Astrocyte (in vitro differentiated cells and primary cell): Measurements from ENCODE around the gene ACSL1. TPM values are rescaled to one million over a fixed set of nuclear protein-coding genes. Genes with fewer than 3 reads are reported as not detected.

Source experiments
- DNase-seq: peaks from one replicate; pipeline ENCODE4 v3.0.0-alpha.2; 2010; ENCODE audit warnings: low read depth
- FAIRE-seq: peaks from 2 replicates; lab custom pipeline; 2011; peaks lifted over from hg19 to GRCh38; lab: Jason Lieb, UNC
- H2AFZ ChIP-seq: 2 replicates; pipeline ENCODE4 v1.6.0; 2012; ENCODE audit warnings: low read depth, low read length, inconsistent platforms
- H3K27ac ChIP-seq: 2 replicates; pipeline ENCODE4 v1.5.1; 2011; ENCODE audit warnings: low read depth, low read length, inconsistent platforms
- H3K27me3 ChIP-seq: 2 replicates; pipeline ENCODE4 v1.6.0; 2011; ENCODE audit warnings: low read length, inconsistent platforms; ENCODE audit not compliant: insufficient read depth
- H3K36me3 ChIP-seq: 2 replicates; pipeline ENCODE4 v1.5.1; 2011; ENCODE audit warnings: low read length, inconsistent platforms; ENCODE audit not compliant: insufficient read depth
- H3K4me1 ChIP-seq: 2 replicates; pipeline ENCODE4 v1.5.1; 2011; ENCODE audit warnings: low read length, inconsistent platforms; ENCODE audit not compliant: insufficient read depth
- H3K4me2 ChIP-seq: 2 replicates; pipeline ENCODE4 v1.6.0; 2012; ENCODE audit warnings: low read length, inconsistent platforms
- H3K4me3 ChIP-seq: 2 replicates; pipeline ENCODE4 v1.5.1; 2011; ENCODE audit warnings: low read depth, mild to moderate bottlenecking, low read length, inconsistent platforms; ENCODE audit not compliant: insufficient read depth
- H3K79me2 ChIP-seq: 2 replicates; pipeline ENCODE4 v1.6.0; 2012; ENCODE audit warnings: mild to moderate bottlenecking, low read length, inconsistent platforms; ENCODE audit not compliant: insufficient read depth
- H3K9ac ChIP-seq: 2 replicates; pipeline ENCODE4 v1.6.0; 2012; ENCODE audit warnings: mild to moderate bottlenecking, low read length, inconsistent platforms
- H3K9me3 ChIP-seq: 2 replicates; pipeline ENCODE4 v1.5.1; 2012; ENCODE audit warnings: low read depth, mild to moderate bottlenecking, low read length, inconsistent platforms; ENCODE audit not compliant: insufficient read depth
- H4K20me1 ChIP-seq: 2 replicates; pipeline ENCODE4 v1.6.0; 2012; ENCODE audit warnings: low read length, inconsistent platforms; ENCODE audit not compliant: insufficient read depth
- H3K27ac Mint-ChIP-seq: one replicate; pipeline ENCODE4 v1.8.0; 2021; ENCODE audit warnings: mild to moderate bottlenecking, mixed read lengths; ENCODE audit not compliant: unreplicated experiment
- H3K27me3 Mint-ChIP-seq: one replicate; pipeline ENCODE4 v1.8.0; 2021; ENCODE audit warnings: low read depth, mixed read lengths; ENCODE audit not compliant: unreplicated experiment
- H3K36me3 Mint-ChIP-seq: one replicate; pipeline ENCODE4 v1.8.0; 2021; ENCODE audit warnings: low read depth, mixed read lengths; ENCODE audit not compliant: unreplicated experiment
- H3K4me1 Mint-ChIP-seq: one replicate; pipeline ENCODE4 v1.8.0; 2021; ENCODE audit warnings: low read depth, mixed read lengths; ENCODE audit not compliant: unreplicated experiment
- H3K4me3 Mint-ChIP-seq: one replicate; pipeline ENCODE4 v1.8.0; 2021; ENCODE audit warnings: mild to moderate bottlenecking, moderate library complexity, mixed read lengths; ENCODE audit not compliant: unreplicated experiment
- H3K9me3 Mint-ChIP-seq: one replicate; pipeline ENCODE4 v1.8.0; 2021; ENCODE audit warnings: mild to moderate bottlenecking, mixed read lengths; ENCODE audit not compliant: unreplicated experiment
- EZH2 ChIP-seq: IDR thresholded peaks from 2 replicates; pipeline ENCODE4 v1.6.1; 2012; ENCODE audit warnings: mild to moderate bottlenecking, low read length, inconsistent platforms; ENCODE audit not compliant: insufficient read depth
- total RNA-seq: library from RNA; stranded (reverse); gene quantifications from 2 replicates; pipeline ENCODE4 v1.2.1, GENCODE V29; 2021
- TF ChIP-seq, protein P1 (sequence below): IDR thresholded peaks from 2 replicates; pipeline ENCODE4 v1.5.1; 2011; ENCODE audit warnings: low read depth, mild to moderate bottlenecking, inconsistent platforms, low read length, moderate library complexity; ENCODE audit not compliant: insufficient read depth

ACSL1 gene
- total RNA-seq, 1 donor from 2014 or later, result 7.0 TPM

DNA sequence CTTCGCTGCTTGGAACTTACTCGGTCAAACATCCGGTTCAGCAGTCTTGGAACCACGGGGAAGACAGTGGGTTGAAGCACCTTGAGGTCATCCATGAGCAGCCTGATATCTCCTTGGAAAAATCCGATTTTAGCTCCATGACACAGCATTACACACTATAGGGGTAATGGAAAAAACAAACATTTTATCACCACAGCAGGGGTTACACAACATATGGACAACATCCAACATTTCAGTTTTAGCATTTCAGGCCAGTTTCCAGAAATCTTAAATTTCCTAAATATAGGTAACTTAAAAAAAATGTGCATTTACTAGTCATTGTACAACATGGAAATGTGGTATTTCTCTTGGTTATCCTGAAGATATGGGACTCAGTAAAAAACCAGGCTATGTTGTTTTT, 57.5 kb downstream of the ACSL1 start:
- no peak overlapping the region for H3K9ac ChIP-seq
- no peak overlapping the region for H2AFZ ChIP-seq
- H3K4me3 Mint-ChIP-seq, result no peak overlapping the region
- peaks cover 7% of the 10 kb centered on the region for H3K4me1 Mint-ChIP-seq
- no peak overlapping the region for H3K4me2 ChIP-seq
- no peaks in the 10 kb centered on the region for H3K4me1 ChIP-seq
- H3K36me3 Mint-ChIP-seq, result peaks cover 18% of the 10 kb centered on the region
- H3K27me3 ChIP-seq, result no peaks in the 10 kb centered on the region
- H3K4me3 ChIP-seq, result no peak overlapping the region
- no peaks in the 10 kb centered on the region for H3K9me3 Mint-ChIP-seq
- no peak overlapping the region for H3K27ac ChIP-seq
- H4K20me1 ChIP-seq, result no peaks in the 10 kb centered on the region
- no peak overlapping the region for H3K27ac Mint-ChIP-seq
- H3K79me2 ChIP-seq, result no peaks in the 10 kb centered on the region
- TF ChIP-seq, protein P1, sequence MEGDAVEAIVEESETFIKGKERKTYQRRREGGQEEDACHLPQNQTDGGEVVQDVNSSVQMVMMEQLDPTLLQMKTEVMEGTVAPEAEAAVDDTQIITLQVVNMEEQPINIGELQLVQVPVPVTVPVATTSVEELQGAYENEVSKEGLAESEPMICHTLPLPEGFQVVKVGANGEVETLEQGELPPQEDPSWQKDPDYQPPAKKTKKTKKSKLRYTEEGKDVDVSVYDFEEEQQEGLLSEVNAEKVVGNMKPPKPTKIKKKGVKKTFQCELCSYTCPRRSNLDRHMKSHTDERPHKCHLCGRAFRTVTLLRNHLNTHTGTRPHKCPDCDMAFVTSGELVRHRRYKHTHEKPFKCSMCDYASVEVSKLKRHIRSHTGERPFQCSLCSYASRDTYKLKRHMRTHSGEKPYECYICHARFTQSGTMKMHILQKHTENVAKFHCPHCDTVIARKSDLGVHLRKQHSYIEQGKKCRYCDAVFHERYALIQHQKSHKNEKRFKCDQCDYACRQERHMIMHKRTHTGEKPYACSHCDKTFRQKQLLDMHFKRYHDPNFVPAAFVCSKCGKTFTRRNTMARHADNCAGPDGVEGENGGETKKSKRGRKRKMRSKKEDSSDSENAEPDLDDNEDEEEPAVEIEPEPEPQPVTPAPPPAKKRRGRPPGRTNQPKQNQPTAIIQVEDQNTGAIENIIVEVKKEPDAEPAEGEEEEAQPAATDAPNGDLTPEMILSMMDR, result no peak
- no peak for TF ChIP-seq EZH2
- DNase-seq (no peak), FAIRE-seq (no peak)
- no peaks in the 10 kb centered on the region for H3K9me3 ChIP-seq
- peaks cover under 1% of the 10 kb centered on the region for H3K36me3 ChIP-seq
- peaks cover 33% of the 10 kb centered on the region for H3K27me3 Mint-ChIP-seq

DNA sequence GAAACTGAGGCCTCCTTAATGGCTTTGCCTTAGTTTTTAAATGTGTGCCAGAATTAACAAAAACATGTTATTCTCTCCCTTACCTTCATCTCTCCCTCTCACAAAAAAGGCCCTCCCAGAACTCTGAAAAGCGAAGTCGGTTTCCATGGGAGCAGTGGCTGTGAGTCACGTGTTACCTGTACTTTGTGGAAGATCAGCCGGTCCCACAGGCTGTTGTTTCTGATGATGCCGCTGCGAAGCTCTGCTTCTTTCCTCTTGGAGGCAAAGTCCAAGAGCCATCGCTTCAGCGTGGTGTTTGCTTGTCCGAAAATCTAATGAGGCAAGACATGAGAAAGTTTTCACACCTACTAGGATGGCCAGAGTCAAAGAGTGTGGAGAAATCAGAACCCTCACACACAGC, 59.3 kb downstream of the ACSL1 start:
- H3K4me1 ChIP-seq, result no peaks in the 10 kb centered on the region
- no peak overlapping the region for H2AFZ ChIP-seq
- Mint-ChIP-seq H3K9me3 (no peaks in the 10 kb centered on the region), H3K4me1 (peaks cover 7% of the 10 kb centered on the region), H3K27me3 (peaks cover 43% of the 10 kb centered on the region), H3K36me3 (peaks cover 22% of the 10 kb centered on the region), H3K4me3 (no peak overlapping the region), H3K27ac (no peak overlapping the region)
- H3K36me3 ChIP-seq, result no peaks in the 10 kb centered on the region
- H3K9me3 ChIP-seq, result no peaks in the 10 kb centered on the region
- H3K79me2 ChIP-seq, result no peaks in the 10 kb centered on the region
- FAIRE-seq (no peak), DNase-seq (no peak)
- no peak overlapping the region for H3K27ac ChIP-seq
- no peak overlapping the region for H3K9ac ChIP-seq
- H3K27me3 ChIP-seq, result no peaks in the 10 kb centered on the region
- no peaks in the 10 kb centered on the region for H4K20me1 ChIP-seq
- no peak for TF ChIP-seq EZH2
- TF ChIP-seq, protein P1, result no peak
- H3K4me2 ChIP-seq, result no peak overlapping the region
- no peak overlapping the region for H3K4me3 ChIP-seq

DNA sequence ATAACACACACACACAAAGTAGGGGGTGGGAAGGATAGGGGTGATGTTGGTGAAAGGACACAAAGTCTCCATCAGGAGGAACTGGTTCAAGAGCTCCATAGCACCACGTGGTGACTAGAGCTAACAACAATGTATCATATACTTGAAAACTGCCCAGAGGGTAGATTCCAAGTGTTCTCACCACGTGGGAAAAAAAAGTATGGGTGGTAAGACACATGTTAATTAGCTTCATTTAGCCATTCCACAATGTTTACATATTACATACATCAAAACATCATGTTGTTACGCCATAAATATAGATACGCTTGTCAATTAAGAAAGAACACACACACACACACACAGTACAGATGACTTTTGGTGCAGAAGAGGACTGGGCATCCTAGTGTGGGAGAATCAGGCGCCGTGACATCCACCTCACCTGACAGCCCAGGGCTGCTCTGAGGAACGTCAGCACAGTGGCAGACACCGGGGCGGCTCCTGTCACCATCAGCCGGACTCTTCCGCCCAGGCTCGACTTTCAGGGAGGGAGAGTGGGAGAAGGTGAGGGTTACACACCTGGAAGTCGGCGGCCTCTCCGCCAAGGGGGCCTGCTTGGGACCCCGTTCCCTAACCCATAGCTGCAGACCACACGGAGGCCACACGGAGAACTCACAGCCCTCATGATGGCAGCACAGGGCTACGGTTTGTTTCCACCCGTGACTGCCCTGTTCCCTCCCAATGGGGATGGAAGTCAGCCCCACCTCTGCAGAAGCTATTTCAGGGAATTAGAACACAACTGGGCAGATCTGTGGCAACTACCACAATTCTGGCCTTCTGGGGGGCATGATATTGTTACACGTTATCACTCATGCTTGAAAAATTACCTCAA, 60.1 kb downstream of the ACSL1 start:
- Histone ChIP-seq H3K4me1 (no peaks in the 10 kb centered on the region), H3K4me2 (no peak overlapping the region), H3K4me3 (no peak overlapping the region), H3K9ac (no peak overlapping the region), H3K36me3 (no peaks in the 10 kb centered on the region), H3K9me3 (no peaks in the 10 kb centered on the region), H3K27ac (no peak overlapping the region), H3K27me3 (no peaks in the 10 kb centered on the region), H2AFZ (no peak overlapping the region), H3K79me2 (no peaks in the 10 kb centered on the region), H4K20me1 (no peaks in the 10 kb centered on the region)
- no peak for DNase-seq
- Mint-ChIP-seq H3K4me1 (peaks cover 7% of the 10 kb centered on the region), H3K27ac (no peak overlapping the region), H3K27me3 (peaks cover 44% of the 10 kb centered on the region), H3K9me3 (no peaks in the 10 kb centered on the region), H3K36me3 (peaks cover 23% of the 10 kb centered on the region), H3K4me3 (no peak overlapping the region)
- no peak for FAIRE-seq
- TF ChIP-seq, protein P1, result no peak
- no peak for TF ChIP-seq EZH2
